ENCODE results near the gene ALK.

The ALK gene

GRCh38 chr2:29560566-29560965 lies 360.8 kb downstream of the ALK start:
- TF ChIP-seq, protein P1, sequence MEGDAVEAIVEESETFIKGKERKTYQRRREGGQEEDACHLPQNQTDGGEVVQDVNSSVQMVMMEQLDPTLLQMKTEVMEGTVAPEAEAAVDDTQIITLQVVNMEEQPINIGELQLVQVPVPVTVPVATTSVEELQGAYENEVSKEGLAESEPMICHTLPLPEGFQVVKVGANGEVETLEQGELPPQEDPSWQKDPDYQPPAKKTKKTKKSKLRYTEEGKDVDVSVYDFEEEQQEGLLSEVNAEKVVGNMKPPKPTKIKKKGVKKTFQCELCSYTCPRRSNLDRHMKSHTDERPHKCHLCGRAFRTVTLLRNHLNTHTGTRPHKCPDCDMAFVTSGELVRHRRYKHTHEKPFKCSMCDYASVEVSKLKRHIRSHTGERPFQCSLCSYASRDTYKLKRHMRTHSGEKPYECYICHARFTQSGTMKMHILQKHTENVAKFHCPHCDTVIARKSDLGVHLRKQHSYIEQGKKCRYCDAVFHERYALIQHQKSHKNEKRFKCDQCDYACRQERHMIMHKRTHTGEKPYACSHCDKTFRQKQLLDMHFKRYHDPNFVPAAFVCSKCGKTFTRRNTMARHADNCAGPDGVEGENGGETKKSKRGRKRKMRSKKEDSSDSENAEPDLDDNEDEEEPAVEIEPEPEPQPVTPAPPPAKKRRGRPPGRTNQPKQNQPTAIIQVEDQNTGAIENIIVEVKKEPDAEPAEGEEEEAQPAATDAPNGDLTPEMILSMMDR (IDR thresholded peaks at IDR 0.05) = no peak
- H3K36me3 ChIP-seq = no peaks in the 10 kb centered on the region
- no peaks in the 10 kb centered on the region for H3K4me1 ChIP-seq (ENCODE audit: control insufficient read depth in 1 of 2, insufficient read depth in 1 of 2, low read depth in 1 of 2, low read length in 1 of 2)
- no peak overlapping the region for H3K4me3 ChIP-seq (ENCODE audit: low read depth in 1 of 2, low read length in 1 of 2)
- H3K27ac ChIP-seq = no peak overlapping the region
- H3K9me3 ChIP-seq = no peaks in the 10 kb centered on the region
- no peaks in the 10 kb centered on the region for H3K27me3 ChIP-seq

GRCh38 chr2:29560030-29560429 lies 361.4 kb downstream of the ALK start:
- Histone ChIP-seq H3K4me3 (ENCODE audit: low read depth in 1 of 2, low read length in 1 of 2) (no peak overlapping the region), H3K27me3 (no peaks in the 10 kb centered on the region), H3K36me3 (no peaks in the 10 kb centered on the region), H3K9me3 (no peaks in the 10 kb centered on the region), H3K4me1 (ENCODE audit: control insufficient read depth in 1 of 2, insufficient read depth in 1 of 2, low read depth in 1 of 2, low read length in 1 of 2) (no peaks in the 10 kb centered on the region), H3K27ac (no peak overlapping the region)
- TF ChIP-seq, protein P1 (IDR thresholded peaks at IDR 0.05) = no peak

DNA sequence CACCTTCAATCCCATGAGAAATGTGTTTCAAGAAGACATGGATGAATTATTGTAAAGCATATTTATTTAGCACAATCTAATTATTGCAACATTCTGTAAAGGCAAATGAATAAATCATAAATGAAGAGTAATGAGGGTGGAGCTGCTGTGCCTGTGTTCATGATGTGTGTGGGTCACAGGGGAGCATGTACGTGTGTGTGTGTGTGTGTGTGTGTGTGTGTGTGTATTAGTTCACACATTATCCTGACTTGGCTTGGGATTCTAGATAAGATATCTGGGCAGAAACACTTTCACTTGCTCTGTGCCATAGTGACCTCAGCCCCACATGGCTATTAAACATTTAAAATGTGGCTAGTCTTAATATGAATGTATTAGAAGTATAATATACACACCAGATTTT lies 361.8 kb downstream of the ALK start:
- no peaks in the 10 kb centered on the region for H3K27me3 ChIP-seq
- no peaks in the 10 kb centered on the region for H3K4me1 ChIP-seq (ENCODE audit: control insufficient read depth in 1 of 2, insufficient read depth in 1 of 2, low read depth in 1 of 2, low read length in 1 of 2)
- TF ChIP-seq, protein P1 (IDR thresholded peaks at IDR 0.05) = no peak
- no peak overlapping the region for H3K27ac ChIP-seq
- H3K36me3 ChIP-seq = no peaks in the 10 kb centered on the region
- no peaks in the 10 kb centered on the region for H3K9me3 ChIP-seq
- H3K4me3 ChIP-seq (ENCODE audit: low read depth in 1 of 2, low read length in 1 of 2) = no peak overlapping the region

DNA sequence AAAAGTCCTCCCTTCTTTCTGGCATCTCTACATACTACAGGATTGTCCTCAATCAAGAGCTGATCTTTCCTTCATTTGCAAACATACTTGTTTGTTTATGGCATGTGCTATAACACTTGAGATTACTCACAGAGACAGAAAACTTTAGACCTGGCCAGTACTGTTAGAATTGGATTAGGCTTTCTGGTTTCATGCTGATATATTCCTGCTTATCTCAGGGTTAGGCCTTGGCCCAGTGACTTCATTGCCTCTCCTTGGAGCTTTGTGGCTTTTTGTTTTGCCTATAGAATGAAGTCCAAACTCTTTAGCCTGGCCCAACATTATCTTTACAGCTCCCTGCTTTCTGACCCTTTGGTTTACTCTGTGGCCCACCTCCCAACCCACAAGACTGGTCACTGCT lies 363.3 kb downstream of the ALK start:
- no peaks in the 10 kb centered on the region for H3K27me3 ChIP-seq
- TF ChIP-seq, protein P1 (IDR thresholded peaks at IDR 0.05) = no peak
- H3K9me3 ChIP-seq = no peaks in the 10 kb centered on the region
- H3K4me3 ChIP-seq (ENCODE audit: low read depth in 1 of 2, low read length in 1 of 2) = no peak overlapping the region
- H3K4me1 ChIP-seq (ENCODE audit: control insufficient read depth in 1 of 2, insufficient read depth in 1 of 2, low read depth in 1 of 2, low read length in 1 of 2) = no peaks in the 10 kb centered on the region
- no peaks in the 10 kb centered on the region for H3K36me3 ChIP-seq
- no peak overlapping the region for H3K27ac ChIP-seq

DNA sequence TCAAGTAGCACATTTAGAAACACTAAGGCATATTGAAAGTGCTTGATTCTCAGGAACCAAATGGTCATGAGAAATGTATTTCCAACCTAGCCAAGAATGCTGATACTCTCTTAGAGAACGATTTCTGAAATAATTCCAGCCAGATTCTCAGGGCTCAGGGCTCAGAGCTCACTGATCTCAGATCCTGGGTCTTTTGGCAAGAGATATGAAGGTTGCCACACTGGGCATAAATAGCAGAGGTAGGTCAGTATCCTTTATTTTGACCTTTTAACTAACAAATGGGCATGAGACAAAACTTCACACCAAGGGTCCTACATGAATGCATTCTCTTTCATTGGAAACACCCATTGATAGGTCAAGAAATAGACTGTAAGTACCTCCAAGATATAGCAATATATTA lies 364.1 kb downstream of the ALK start:
- Histone ChIP-seq H3K9me3 (no peaks in the 10 kb centered on the region), H3K4me3 (ENCODE audit: low read depth in 1 of 2, low read length in 1 of 2) (no peak overlapping the region), H3K27ac (no peak overlapping the region), H3K36me3 (no peaks in the 10 kb centered on the region), H3K4me1 (ENCODE audit: control insufficient read depth in 1 of 2, insufficient read depth in 1 of 2, low read depth in 1 of 2, low read length in 1 of 2) (no peaks in the 10 kb centered on the region), H3K27me3 (no peaks in the 10 kb centered on the region)
- TF ChIP-seq, protein P1 (IDR thresholded peaks at IDR 0.05) = no peak

DNA sequence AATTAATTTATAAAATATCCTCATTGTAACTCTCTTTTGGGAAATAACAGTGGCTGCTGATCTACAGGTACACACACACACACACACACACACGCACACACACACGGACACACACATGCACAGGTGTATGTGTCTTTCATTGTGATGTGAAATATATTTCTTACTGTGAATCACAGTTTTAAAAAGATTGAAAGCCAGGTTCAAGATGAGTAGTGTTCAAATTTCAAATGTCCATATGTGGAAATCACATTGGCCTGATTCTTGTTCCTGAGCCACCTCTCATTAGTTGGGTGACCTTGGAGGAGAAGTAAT lies 372.4 kb downstream of the ALK start:
- H3K9me3 ChIP-seq = no peaks in the 10 kb centered on the region
- TF ChIP-seq, protein P1 (IDR thresholded peaks at IDR 0.05) = no peak
- H3K4me3 ChIP-seq (ENCODE audit: low read depth in 1 of 2, low read length in 1 of 2) = no peak overlapping the region
- H3K4me1 ChIP-seq (ENCODE audit: control insufficient read depth in 1 of 2, insufficient read depth in 1 of 2, low read depth in 1 of 2, low read length in 1 of 2) = no peaks in the 10 kb centered on the region
- peaks cover 7% of the 10 kb centered on the region for H3K27me3 ChIP-seq
- no peak overlapping the region for H3K27ac ChIP-seq
- no peaks in the 10 kb centered on the region for H3K36me3 ChIP-seq
